Upper lobe of left lung (tissue), 4 donors: ENCODE measurements around the gene TMTC1.

Experiments
- CTCF ChIP-seq, 6 experiments: fragments of 450-650 bp in 4 of 6; fragments of 200-600 bp in 2 of 6; sonication (generic) in 2 of 6; IDR thresholded peaks; one replicate each; pipeline ENCODE4 v1.5.1; 2016 to 2019; ENCODE audit warnings: antibody characterized with exemption in 6 of 6
- EP300 ChIP-seq, 4 donors: sonication (generic); formaldehyde crosslinking; IDR thresholded peaks; one replicate each; pipeline ENCODE4 v1.5.1; 2017; ENCODE audit warnings: antibody characterized with exemption in 4 of 4, control low read depth in 2 of 4
- POLR2A ChIP-seq, 4 donors: fragments of 450-650 bp; IDR thresholded peaks; one replicate each; pipeline ENCODE4 v1.5.1; 2016 to 2017; ENCODE audit warnings: antibody characterized with exemption in 4 of 4, mild to moderate bottlenecking in 2 of 4
- POLR2AphosphoS5 ChIP-seq, 2 donors: sonication (generic); formaldehyde crosslinking; IDR thresholded peaks; one replicate each; pipeline ENCODE4 v1.5.1; 2017; ENCODE audit warnings: antibody characterized with exemption in 2 of 2

GRCh38 chr12:29625359-29625953, 158.3 kb downstream of the TMTC1 start:
- TF ChIP-seq CTCF (IDR thresholded peaks at IDR 0.05) (no peak), EP300 (IDR thresholded peaks at IDR 0.05) (no peak), POLR2A (IDR thresholded peaks at IDR 0.05) (no peak), POLR2AphosphoS5 (IDR thresholded peaks at IDR 0.05) (no peak)
